Limb (tissue), 2 donors: ENCODE measurements around the gene SEC14L3.
"Not testable (repeated sequence)": the region's sequence is repeated elsewhere in the genome, so short reads cannot be mapped to it uniquely, and the experiment has no call there.

Experiments used
- DNase-seq, 2 donors: peaks; one replicate each; pipeline ENCODE4 v3.0.0-alpha.2; 2016; ENCODE audit errors: extremely low spot score in 2 of 2

SEC14L3 gene

DNA sequence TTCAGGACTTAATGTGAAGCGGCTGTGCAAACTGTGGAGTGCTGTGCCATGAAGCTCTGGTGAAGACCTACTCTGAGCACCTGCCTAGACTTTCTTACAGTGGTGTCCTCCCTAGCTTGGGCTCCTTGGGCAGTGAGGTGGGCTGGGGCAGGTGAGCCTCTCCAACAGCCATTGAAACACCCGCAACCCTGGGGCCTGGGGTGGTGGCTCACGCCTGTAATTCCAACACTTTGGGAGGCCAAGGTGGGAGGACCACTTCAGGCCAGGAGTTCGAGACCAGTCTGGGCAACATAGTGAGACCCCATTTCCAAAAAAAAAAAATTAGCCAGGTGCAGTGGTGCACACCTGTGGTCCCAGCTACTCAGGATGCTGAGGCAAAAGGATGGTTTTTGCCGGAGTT is 14.3 kb upstream of the SEC14L3 start:
- DNase-seq, result no peak

DNA sequence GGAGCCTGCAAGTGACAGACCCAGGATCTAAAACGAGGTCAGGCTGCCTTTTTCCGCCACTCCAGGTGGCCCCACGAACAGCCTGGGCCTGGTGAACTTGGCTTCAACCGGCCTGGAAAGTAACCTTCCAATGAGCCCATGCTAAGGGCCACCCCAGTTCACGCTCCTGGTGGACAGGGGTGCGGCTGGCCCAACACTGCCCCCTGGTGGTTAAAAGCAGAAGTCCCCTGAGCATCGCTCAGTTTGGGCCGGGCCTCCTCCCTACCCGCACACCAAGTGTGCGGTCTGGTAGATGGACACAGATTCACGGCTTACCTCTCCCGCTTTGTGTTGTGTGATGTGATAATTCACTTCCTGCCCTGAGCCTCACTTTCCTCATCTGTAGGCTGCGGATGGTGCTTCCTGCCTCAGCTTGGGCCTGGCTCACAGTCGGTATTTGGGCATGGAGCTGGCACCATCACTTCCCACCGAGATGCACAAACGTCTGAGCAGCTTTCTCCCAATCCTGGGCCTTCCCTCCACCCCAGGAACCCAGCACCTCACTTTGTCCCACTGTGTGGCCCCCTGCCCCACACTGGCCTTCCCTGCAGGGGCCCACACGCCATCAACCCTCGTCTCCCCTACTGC is 13.7 kb upstream of the SEC14L3 start:
- DNase-seq, result peak in 1 of 2 donors; percentile 62

DNA sequence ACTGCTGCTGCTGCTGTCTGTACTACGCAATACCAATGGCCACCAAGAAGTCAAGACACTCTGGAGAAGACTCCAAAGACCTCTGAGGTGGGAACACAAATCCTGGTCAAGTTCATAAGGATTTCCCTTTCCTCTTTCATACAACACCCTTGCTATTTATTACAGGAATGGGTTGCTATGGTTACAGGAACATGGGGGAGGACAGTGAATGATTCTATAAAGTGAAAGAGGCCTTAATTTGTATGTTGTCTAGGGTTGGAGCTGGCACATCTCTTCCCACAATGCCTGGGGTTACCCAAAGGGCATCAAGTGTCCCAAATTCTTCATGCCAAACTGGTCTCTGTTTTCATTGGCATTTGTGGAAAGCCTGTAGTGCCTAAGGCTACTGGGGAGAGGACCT is 11.4 kb upstream of the SEC14L3 start:
- DNase-seq, result no peak

DNA sequence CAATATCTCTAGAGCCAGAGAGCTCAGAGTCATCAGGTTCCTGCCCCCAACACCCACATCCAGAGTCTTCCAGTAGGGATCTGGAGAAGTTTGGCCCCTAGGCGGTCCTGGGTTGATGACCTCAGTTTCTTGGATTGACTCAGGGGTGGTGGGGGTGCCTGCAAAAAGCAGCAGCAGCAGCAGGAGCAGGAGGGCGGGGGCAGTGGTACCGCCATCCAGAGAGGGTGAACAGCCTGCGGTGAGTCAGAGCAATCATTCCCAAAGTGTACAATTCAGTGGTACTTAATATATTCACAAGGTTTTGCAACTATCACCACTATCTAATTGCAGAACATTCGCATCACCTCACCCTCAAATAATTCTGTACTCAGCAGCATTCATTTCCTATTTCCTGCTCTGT is 9.9 kb upstream of the SEC14L3 start:
- no peak for DNase-seq

DNA sequence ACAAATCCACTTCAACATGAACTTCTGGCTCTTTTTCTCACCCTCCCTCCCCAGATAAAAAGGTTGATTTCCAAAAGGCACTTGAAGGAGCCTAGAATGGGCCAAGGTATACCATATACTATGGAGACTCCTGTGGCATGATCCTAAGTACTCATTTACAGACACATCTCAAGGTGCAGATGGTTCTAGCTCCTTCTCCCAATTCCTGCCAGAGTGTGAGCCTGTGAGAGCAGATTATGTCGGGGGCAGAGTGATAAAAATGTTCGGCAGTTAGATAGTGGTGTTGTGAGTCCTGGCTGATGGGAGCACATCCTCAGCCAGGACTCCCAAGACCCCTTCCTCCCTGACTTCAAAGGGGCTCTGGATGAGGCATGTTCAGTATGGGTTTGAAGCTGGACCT is 8.2 kb upstream of the SEC14L3 start:
- DNase-seq, result no peak

DNA sequence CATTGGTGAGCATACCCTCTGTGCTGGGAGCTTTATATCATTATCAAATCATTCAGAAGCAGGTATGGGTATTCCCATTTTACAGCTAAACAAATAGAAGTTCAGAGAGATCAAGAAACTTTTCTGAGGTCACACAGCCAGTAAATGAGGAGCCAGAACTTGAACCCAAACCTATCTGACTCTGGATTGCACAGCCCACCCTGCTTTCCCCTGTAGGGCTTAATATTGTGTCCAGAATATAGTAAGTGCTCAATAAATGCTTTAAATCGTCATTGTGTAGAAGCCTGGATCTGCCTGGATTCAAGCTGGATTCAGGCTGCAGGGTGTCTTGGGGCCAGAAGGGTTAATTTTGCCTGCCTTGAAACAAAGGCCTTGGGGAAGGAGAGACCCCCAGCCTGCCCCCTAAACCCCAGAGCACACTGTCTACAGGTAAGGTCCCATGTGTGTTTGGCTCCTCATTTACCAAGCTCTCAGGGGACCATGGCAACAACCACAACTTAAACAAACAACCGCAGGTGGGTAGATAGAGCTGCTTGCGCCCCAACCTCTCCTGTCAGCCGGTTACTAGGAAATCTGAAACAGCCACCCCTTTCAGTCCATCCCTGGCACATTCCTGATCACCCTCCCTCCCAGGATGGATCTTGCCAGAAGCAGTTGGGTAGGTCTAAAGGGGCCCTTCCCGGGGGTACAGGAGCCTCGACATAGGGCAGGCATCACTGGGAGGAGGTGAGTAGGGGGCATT is 3.0 kb upstream of the SEC14L3 start:
- DNase-seq, result no peak

DNA sequence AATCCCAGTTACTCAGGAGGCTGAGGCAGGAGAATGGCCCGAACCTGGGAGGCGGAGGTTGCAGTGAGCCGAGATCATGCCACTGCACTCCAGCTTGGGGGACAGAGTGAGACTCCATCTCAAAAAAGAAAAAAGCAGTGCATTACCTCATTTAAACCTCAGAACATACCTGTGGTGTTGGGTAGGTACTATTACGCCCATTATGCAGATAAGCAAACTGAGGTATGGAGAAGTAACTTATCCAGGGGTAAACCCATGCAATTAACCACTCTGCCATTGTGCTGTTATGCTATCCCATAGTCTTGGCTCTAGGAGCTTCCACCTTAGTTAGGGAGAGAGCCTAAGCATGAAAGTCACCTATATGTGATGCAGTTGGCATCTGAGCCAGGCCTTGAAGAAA is 2.3 kb upstream of the SEC14L3 start:
- DNase-seq, result no peak

DNA sequence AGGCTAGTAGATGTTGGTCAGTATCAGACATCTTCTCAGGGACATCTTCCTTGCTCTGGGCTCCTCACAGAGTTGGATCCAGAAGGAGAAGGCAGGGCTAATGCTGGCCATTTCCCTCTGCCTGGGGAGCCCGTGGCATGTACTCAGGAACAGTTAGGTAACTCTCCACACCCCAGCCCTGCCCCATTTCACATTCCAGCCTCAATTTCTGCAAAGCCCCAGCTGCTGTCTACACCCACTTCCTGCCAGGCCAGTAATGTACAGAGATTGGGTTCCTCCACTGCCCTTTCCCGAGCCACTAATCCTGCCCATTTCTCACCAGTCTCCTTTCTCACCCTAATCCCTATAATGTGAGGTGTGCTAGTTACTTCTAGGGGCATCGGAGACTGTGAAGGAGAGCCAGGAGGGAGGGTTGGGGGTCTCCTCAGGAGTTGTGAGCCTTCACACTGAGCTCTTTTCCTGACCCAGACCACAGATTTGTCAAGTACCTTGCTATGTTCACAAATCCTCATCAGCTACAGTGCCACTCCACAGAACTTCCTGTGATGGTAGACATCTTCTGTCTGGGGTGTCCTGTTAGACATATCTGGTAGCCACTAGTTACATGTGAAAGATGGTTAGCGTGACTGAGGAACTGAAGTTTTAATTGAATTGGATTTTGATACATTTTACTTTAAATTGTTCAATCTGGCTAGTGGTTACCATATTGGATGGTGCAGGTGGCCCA is 1.3 kb upstream of the SEC14L3 start:
- DNase-seq, result no peak

DNA sequence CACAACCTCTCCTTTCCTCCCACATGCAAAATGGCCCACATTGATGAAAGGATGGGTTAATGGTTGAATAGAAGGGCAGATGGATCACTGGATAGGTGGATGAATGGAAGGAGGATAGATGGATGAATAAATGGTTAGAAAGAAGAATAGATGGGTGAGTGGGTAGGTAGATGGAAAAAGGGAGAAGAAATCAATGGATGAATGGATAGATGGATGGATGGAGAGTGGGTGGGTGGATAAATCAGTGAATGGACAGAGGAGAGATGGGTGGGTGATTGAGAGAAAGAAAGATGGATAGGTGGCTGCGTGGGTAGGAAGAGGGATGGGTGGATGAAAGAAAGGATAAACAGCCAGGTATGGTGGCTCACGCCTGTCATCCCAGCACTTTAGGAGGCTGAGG is 1.2 kb downstream of the SEC14L3 start:
- DNase-seq, result no peak

DNA sequence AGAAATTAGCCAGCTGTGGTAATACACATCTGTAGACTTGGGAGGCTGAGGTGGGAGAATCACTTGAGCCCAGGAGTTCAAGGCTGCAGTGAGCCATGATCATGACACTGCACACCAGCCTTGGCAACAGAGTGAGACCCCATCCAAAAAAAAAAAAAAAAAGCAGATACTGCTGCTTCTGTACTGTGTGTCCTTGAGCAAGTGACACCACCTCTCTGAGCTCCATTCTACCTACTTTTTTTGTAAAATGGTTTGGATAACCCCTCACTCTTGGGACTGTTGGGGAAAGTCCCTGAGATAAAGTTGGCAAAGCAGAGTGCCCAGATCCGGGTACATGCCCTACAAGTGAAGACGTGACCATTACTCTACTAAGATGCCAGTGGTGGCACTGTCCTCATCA is 2.7 kb downstream of the SEC14L3 start:
- no peak for DNase-seq

DNA sequence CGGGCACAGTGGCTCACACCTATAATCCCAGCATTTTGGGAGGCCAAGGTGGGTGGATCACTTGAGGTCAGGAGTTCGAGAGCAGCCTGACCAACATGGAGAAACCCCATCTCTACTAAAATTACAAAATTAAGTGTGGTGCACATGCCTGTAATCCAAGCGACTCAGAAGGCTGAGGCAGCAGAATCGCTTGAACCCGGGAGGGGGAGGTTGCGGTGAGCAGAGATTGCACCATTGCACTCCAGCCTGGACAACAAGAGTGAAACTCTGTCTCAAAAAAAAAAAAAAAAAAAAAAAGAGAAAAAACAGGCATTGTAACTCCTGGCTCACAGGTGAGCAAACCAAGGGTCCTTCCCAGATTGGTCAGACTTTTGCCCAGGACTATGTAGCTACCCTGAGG is 11.3 kb downstream of the SEC14L3 start:
- not testable (repeated sequence) for DNase-seq

DNA sequence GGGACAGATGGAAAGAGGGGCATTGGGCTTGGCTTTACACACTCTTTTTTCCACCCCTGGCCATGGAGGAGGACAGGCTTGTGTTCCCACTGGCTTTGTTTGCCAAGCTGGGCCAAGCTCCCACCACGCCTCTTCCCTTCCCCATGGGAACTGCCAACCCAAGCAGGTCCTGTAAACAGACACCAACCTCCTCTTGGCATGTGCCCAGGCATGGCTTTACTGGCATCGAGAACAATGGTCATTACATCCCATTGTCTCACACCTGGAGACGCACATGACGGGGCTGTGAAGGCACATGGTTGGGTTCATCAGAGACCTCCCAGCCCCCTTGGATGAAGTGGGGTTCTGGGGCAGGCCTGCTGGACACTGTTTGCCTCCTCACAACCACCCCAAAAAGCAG is 11.7 kb downstream of the SEC14L3 start:
- DNase-seq, result no peak

DNA sequence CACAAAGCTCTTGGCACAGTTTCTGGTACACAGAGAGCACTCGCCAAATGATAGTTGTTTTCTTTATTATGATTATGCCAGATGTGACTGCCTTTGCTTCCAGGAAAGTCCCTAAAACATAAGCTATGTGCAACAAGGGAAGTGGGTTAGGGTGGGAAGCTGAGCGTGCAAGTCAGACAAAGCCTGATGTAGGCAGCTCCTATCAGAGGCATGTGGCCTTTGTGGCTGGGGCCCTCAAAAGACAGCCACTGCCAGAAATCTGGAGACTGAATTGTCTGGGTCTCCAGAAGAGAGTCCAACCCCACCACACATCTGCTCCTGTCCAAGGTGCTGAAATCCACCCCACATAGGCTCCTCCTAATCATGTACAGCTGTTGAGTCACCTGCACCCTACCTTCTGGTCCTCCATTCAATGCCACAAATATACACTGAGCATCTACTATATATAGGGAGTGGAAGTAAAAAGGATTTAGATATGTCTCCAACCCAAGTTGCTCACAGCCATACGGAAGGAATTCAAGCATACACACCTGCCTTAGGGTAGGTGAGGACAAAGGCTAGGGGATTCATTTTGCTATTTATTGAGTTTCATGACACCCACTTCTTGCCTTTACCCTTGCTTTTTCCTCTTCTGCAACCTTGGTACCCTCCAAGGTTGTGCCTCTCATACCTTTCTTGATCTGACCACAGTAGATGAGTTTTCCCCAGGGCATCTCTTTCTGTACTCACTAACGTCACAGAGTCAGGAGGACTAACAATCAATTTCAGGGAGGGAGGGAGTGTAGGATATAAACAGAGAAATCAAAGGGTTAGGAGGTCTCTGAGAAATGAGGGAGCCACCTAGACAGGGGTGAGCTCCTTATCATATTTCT is 12.4 kb downstream of the SEC14L3 start:
- DNase-seq, result peak in 1 of 2 donors; percentile 51

DNA sequence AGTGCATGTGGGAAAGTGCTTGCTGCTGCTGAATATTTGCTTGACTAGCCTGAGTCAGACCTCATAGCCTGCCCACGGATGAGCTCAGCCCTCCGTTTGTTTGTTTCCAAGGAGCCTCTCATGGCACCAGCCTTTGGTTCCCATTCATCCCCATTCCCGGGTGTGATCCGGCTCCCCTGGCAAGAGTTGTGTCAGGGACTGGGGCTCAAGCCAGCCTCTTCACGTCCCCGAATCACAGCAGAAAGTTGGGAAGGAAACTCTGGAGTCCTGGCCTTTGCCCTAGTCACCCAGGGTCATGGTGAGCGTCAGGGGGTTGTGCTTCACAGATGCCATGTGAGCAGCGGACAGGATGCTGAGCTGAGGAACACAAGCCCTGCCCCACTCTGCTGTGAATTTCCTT is 13.8 kb downstream of the SEC14L3 start:
- DNase-seq, result no peak

DNA sequence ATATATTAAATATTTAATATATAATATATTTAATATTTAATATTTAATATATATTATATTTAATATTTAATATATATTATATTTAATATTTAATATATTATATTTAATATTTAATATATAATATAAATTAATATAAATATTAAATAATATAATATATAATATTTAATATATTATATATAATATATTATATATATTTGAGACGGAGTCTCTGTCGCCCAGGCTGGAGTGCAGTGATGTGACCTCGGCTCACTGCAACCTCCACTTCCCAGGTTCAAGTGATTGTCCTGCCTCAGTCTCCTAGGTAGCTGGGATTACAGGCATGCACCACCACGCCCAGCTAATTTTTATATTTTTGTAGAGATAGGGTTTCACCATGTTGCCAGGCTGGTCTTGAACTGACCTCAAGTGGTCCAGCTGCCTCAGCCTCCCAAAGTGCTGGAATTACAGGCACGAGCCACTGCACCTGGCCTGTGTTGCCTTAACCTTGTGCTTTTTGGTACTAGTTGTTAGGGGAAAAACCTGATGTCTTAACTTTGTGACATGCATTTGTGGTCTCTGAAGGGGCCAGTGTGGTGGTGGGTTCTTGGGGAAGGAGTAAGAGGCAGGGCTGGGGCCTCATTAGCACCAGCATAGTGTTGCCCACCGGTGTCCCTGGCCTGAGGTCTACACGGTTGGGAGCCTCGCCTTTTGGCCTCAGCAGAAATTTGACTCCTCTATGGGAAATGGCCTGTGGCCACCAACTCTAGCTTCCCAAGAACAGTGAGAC is 16.6 kb downstream of the SEC14L3 start:
- no peak for DNase-seq

DNA sequence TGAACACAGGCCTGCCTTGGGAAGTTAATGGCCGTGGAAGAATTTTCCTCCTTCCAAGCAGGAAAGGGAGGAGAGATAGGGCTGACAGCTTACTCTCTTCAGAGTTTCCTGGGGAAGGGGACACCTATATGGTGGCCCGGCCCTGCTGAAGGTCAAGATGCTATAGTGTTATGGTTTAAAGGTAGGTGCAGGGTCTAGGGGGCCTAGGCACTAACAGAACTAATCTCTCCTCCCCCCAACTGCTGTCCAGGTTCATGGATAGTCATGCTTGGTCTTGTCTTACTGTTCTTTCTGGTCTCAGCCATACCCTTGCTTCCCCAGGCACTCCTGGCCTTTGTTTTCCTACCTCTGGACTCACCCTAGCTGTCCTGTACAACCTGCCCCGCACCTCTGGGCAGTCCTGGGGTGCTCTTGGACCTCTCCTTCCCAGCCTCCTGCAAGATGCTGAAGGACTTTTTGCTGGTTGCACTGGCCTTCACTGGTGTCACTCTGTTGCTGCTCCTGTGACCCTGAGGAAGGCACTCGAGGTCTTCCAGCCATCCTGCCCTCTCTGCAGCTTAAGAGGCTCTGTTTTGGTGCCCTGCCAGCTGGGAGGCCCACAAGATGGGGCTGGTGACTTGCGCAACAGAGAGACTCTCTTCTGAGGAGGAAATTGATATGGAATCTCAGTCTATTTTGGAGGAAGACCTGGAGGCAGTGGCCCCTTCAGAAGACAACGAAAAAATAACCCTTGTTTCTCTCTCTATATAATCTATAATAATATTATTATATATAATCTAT is 17.9 kb downstream of the SEC14L3 start:
- DNase-seq, result no peak

DNA sequence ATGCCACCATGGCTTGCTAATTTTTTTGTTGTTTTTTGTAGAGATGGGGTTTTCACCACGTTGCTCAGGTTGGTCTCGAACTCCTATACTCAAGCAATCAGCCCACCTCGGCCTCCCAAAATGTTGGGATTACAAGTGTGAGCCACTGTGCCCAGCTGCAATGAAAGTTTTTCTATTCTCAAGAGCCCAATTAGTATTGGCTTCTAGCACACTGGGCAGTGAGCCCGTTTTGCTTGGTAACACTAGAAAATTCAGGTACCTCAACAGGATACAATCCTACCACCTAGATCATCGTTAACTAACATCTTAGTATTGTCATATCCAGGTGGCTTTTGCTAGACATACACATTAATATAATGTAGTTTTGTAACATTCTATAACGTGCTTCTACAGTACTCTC is 19.0 kb downstream of the SEC14L3 start:
- DNase-seq, result no peak

DNA sequence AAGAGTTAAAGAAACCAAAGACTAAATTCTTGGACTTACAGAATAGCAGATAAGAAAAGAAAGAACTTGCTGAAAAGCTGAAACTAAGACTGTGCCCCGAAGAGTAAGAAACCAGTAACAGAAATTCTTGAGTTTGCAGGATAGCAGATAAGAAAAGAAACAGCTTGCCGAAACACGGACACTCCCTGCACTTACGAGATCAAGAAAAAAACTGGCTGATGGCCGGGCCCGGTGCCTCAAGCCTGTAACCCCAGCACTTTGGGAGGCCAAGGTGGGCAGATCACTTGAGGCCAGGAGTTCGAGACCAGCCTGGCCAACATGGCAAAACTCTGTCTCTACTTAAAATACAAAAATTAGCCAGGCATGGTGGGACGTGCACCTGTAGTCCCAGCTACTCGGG is 20.3 kb downstream of the SEC14L3 start:
- not testable (repeated sequence) for DNase-seq

DNA sequence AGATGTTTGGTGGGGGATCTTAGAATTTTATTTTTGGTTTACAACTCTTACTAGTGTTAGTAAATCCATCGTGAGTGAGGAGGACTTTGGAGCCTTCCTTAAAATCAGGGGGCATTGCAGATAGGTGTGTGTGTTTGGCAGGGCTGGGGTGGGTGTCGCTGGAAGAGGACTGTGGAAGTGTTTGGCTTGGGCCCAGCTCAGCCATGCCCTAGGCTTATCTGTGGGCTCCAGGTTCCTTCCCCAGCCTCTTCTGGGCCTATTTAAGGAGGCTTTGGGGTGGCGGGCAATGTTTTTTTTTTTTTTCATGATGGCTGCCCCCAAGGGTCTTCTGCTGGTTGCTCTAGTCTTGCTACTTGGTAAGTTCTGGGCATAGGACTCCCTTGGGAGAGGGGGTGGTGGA is 24.2 kb downstream of the SEC14L3 start:
- DNase-seq, result no peak

DNA sequence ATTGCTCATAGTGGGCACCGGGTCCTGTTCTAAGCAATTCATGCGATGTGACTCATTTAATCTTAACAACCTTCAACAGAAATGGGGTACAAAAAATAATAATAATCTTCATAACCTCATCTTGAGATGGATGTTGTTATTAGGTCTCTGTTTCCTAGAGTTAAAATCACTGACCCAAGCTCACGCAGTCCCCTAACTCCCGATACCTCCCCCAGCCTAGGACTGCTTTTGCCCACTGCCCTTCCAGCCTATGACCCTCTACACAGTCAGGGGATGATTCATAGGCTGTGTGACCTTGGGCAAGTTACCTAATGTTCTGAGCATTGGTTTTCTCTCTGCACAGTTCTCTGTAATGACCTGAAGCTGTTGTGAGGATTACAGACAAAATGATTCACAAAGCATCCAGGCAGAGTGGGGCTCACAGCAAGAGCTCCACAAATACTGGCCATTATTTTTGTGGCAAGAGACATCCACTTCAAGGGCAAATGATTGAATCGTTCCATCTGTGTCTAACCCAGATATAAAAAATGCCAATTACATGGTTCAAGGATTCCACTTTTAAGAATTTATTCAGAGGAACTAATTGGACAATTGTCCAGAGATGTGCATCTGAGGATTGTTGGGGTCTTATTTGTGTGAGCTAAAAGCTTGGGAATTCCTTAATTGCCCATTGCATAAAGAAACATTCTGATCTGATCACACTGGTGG is 26.2 kb downstream of the SEC14L3 start:
- DNase-seq, result no peak
